Cardiac muscle cell (in vitro differentiated cells and primary cell): ENCODE data around the gene TMEM183A. TPM values are rescaled to one million over a fixed set of nuclear protein-coding genes. Genes with fewer than 3 reads are reported as not detected.

ENCODE experiments used
- DNase-seq, 2 donors: peaks; one replicate each; pipeline versions ENCODE4 v3.0.0 to v3.0.0-alpha.2; 2010 to 2017; ENCODE audit warnings: low read depth in 1 of 2, low spot score in 1 of 2
- H3K27ac ChIP-seq: fragments of 200-600 bp; sonication (generic); 2 replicates; pipeline ENCODE4 v1.5.1; 2016
- H3K27me3 ChIP-seq: fragments of 200-600 bp; sonication (generic); 2 replicates; pipeline ENCODE4 v1.6.0; 2016; ENCODE audit warnings: control low read depth
- H3K36me3 ChIP-seq: fragments of 200-600 bp; sonication (generic); 2 replicates; pipeline ENCODE4 v1.5.1; 2016; ENCODE audit warnings: control low read depth
- H3K4me1 ChIP-seq: fragments of 200-600 bp; sonication (generic); 2 replicates; pipeline ENCODE4 v1.8.1; 2017; ENCODE audit warnings: low read depth, mild to moderate bottlenecking, mixed run types
- H3K4me3 ChIP-seq: fragments of 200-600 bp; sonication (generic); 2 replicates; pipeline ENCODE4 v1.5.1; 2016; ENCODE audit warnings: mild to moderate bottlenecking
- H3K9me3 ChIP-seq: fragments of 200-600 bp; sonication (generic); 2 replicates; pipeline ENCODE4 v1.5.1; 2017; ENCODE audit warnings: low read depth, mild to moderate bottlenecking, control low read depth
- CTCF ChIP-seq: IDR thresholded peaks from 2 replicates; pipeline ENCODE4 v1.5.1; 2012; ENCODE audit warnings: low read depth, mild to moderate bottlenecking, low read length
- polyA plus RNA-seq: library from polyadenylated mRNA; unstranded; fragments of >200 nt; fragmentation: Nextera tagmentation; extraction: Ambion mirVana; gene quantifications from 2 replicates; pipeline ENCODE4 v1.2.1, GENCODE V29; 2016
- total RNA-seq: library from RNA; depleted of rRNA; stranded (reverse); fragments of >200 nt; gene quantifications from 2 replicates; pipeline ENCODE4 v1.2.3, GENCODE V29; 2016

The TMEM183A gene
- total and polyA plus RNA-seq, 2 experiments from 2014 or later = 67.1 to 99.7 TPM

DNA sequence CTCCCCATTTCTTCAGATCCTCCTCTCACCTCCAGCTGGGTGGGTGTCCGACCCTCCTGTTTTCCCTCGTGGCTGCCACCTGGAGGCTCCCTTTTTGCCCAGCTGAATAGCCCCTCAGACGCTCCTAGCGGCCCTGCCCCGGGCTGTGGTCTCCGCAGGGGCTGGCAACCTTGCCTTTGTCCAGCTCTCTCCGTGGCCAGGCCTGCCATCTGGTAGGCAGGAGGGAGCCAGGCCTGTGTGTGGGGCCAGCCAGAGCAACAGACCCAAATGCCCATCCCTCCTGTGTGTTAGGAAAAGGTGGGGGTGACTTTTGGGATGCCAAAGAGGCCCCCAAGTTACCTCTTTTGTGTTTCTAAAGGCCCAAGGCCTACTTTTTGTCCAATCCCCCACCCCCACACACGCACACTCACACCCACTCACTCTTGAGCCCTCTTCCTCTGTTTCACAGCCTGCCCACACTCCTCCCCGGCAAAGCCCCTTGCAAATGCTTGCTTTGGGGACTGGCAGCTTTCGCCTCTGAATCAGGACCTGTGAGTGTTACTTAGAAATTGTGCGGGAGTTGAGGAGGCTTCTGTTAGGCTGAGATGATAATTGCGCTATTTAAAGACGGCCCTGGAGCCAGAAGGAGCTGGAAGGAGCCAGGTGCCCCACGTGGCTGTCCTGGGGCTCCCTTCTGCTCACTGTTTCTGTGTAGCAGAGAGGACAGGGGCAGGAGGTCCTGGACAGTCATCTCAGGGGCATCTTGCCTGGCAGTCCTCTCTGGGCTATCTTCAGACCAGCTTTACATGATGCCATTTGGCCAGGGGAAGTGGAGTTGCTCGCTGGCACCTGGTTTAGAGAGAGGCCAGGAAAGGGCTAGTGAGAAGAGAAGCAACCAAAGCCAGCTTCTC, 28.2 kb downstream of the TMEM183A start:
- no peaks in the 10 kb centered on the region for H3K9me3 ChIP-seq
- H3K36me3 ChIP-seq = no peaks in the 10 kb centered on the region
- DNase-seq = peak in 1 of 2 donors; percentile 45
- H3K4me1 ChIP-seq = peaks cover 49% of the 10 kb centered on the region
- H3K4me3 ChIP-seq = no peak overlapping the region
- peak overlapping the region; percentile 90 for H3K27ac ChIP-seq
- H3K27me3 ChIP-seq = no peaks in the 10 kb centered on the region
- TF ChIP-seq CTCF = no peak

- Histone ChIP-seq H3K4me3 (no peak overlapping the region), H3K27me3 (no peaks in the 10 kb centered on the region), H3K4me1 (peaks cover 56% of the 10 kb centered on the region), H3K27ac (peak overlapping the region; percentile 90), H3K36me3 (no peaks in the 10 kb centered on the region), H3K9me3 (no peaks in the 10 kb centered on the region)
- TF ChIP-seq CTCF = no peak
- peak; percentile 46 to 59 for DNase-seq
These were observed 29.0 kb downstream of the TMEM183A start for GRCh38 chr1:203036135-203036534.

DNA sequence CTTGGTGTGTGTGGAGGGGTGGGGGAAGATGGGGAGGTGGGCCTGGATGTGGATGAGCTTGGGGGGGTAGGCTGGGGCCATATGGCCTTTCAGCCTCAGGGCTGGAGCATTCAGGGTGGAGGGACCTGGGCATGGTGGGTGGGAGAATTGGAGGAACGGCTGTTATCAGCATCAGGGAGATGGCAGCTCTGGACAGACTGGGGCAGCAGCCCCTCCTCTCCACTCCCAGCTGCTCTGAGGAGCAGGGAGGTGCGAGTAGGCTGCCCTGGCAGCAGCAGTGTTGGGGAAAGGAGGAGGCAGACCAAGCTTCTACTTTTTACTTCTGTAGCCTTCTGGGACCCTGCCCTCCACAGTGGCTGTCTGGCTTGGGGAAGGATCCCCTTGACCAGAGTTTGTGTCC, 29.4 kb downstream of the TMEM183A start:
- H3K36me3 ChIP-seq = no peaks in the 10 kb centered on the region
- DNase-seq = no peak
- H3K9me3 ChIP-seq = no peaks in the 10 kb centered on the region
- no peak for TF ChIP-seq CTCF
- no peak overlapping the region for H3K4me3 ChIP-seq
- H3K4me1 ChIP-seq = peaks cover 59% of the 10 kb centered on the region
- H3K27me3 ChIP-seq = no peaks in the 10 kb centered on the region
- peak overlapping the region; percentile 90 for H3K27ac ChIP-seq

GRCh38 chr1:203037509-203038190, 30.5 kb downstream of the TMEM183A start:
- Histone ChIP-seq H3K27ac (no peak overlapping the region), H3K4me3 (no peak overlapping the region), H3K36me3 (no peaks in the 10 kb centered on the region), H3K27me3 (no peaks in the 10 kb centered on the region), H3K9me3 (no peaks in the 10 kb centered on the region), H3K4me1 (peaks cover 67% of the 10 kb centered on the region)
- TF ChIP-seq CTCF = no peak
- DNase-seq = no peak

DNA sequence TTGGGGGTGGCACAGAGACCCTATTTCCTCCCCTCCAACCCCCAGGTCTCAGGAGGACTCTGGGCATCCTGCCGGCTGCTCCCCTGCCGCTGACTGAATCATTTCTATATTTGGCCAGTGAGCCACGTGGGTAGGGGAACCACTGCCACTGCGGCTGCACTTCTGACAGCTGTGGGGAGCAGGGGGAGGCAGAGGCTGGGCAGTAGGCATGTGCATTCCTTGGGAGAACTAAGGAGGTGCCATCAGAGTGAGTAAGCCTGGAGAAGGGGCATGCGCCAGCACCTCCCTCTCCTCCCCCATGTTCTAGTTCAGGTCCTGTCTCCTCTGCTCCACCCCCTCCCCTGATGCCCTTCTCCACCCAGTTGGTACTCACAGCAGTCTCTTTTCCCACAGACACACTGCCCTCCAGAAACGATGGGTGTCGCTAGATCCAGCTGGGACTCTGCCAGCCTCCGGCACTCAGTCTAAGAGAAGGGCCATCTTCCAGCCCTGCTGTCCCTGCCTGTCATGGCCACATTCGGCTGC, 31.1 kb downstream of the TMEM183A start:
- Histone ChIP-seq H3K9me3 (no peaks in the 10 kb centered on the region), H3K36me3 (peaks cover 2% of the 10 kb centered on the region), H3K4me1 (peaks cover 67% of the 10 kb centered on the region), H3K27ac (no peak overlapping the region), H3K4me3 (no peak overlapping the region), H3K27me3 (no peaks in the 10 kb centered on the region)
- no peak for TF ChIP-seq CTCF
- peak; percentile 46 to 65 for DNase-seq
